CD4-positive, alpha-beta T cell treated with Interleukin-1 beta for 1 hour (primary cell): ENCODE measurements around the gene MPPE1.
"Not testable (repeated sequence)": the region's sequence is repeated elsewhere in the genome, so short reads cannot be mapped to it uniquely, and the experiment has no call there.

Source experiments
- DNase-seq, 2 donors: peaks; one replicate each; pipeline ENCODE4 v3.0.0-alpha.2; 2020 to 2022

Gene MPPE1

DNA sequence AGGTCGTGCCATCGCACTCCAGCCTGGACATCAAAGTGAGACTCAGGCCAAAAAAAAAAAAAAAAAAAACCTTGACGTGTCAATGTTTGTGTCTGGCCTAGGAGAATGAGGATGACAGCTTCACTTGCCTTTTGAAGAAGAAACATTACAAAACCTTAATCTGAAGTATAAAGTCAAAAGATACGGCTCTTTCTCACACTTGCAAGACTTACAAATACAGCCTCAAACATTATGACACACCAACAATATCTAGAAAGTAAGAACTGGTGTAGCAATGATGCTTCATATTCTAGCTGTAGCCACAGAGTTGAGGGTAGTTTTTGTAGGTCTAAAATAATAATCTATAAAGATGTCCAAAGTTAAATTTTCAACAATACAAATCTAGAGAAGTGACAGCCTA lies 25.5 kb downstream of the MPPE1 start:
- no peak for DNase-seq

- DNase-seq: no peak
These were observed 27.4 kb downstream of the MPPE1 start for GRCh38 chr18:11880586-11881304.

DNA sequence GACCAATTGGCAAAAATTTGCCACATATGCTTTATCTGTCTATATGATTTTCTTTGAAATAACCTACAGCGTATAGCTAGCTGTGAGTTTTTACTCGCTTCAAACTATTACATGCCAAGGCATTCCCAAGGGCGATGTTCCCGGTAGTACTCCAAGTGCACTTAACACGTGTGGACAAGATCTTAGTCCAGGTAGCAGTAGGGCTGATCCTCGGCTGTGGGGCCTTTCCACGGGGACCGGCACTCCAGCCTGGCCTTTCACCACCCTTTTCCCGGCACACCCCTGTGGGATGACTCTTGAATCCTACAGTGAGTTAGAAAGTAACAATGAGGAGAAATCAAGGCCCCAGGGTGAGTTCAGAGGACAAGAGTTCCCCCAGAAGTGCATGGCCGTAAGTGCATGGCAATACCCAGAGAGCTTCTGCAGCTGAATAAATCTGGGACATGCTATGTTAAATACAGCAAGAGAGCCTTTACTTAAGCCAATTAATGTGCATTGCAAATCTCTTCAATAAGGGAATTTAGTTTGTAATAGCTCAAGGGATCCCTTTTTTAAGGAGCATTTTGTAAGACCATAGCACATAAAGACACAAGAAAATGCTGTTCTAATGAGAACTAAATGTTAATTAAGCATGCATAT lies 30.5 kb downstream of the MPPE1 start:
- no peak for DNase-seq

DNA sequence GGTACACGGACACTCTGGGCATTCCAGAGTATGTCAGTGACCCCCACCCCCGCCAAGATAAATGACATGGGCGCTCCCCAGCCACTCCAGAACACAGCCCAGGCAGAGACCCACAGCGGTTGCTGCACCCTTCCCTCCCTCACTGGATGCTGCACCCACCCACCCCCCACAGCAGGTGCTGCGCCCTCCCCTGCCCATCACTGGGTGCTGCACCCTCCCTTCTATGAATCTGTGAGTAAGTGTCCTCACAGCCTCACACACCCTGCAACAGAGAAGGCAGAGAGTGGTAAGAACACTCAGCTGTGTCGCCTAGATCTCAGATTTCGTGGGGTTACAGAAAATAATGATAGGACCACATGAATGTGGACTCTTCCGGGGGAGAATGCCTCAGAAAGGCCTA lies 33.4 kb downstream of the MPPE1 start:
- DNase-seq: no peak

DNA sequence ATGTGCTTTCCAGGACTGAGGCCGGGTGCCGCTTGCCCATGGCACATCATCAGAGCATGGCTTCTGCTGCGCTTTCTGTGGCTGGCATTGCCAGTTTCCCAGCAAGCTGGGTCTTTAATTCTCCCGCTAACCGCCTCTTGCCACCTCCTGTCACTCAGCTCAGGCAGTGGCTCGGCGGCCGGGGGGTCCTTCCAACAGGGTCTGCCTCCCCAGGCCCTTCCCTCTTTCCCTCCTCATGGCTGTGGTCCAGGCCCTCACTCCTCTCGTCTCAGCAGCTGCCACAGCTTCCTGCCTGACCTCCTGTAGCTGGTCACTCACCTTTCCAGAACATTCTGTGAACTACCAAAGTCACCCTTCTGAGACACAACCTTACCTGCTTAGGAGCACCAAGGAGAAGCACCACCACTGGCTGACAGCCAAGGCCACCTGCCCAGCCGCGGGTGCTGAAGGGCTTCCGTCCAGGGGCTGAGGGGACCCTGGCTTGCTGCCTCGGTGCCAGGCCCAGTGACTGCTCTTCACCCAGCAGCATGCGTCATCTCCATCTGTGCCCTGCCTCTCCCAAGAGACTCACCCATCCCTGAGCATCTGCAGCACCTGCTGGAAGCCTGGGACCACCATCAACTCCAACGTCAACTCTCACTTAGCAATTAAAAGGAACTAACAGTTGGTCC lies 34.3 kb downstream of the MPPE1 start:
- DNase-seq: no peak

GRCh38 chr18:11872479-11873136 lies 35.5 kb downstream of the MPPE1 start:
- DNase-seq: peak in 1 of 2 donors; percentile 19

DNA sequence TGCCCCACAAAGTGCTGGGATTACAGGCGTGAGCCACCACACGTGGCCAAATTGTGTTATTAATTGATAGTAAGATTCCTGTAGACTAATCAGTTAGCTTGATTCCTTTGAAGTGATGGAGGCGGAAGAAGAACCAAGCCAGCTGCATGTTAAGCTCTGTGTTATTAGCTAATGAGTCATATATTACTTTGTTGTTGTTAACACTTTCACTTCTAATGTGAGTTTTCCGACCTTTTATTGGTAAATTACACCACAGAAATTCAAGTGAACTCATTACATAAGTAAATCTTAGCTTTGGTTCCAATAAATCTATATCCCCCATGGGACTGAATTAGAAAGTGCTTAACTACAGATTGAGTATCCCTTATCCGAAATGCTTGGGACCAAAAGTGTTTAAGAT lies 36.6 kb downstream of the MPPE1 start:
- DNase-seq: no peak

DNA sequence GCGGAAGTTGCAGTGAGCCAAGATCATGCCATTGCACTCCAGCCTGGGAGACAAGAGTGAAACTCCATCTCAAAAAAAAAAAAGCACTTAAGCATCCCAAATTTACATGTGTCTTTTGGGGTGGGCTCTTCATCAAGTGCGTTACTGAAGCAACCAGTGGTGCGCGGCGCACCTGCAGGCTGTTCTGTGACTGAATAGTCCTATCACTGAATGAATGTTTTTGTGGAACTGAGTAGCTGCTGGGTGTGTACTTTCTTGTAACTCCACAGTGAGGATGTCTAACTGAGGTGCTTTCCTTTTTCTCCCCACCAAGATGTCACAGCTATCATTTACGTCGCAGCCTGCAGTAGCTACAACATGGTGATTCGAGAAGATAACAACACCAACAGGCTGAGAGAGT lies 39.9 kb downstream of the MPPE1 start:
- DNase-seq: no peak

DNA sequence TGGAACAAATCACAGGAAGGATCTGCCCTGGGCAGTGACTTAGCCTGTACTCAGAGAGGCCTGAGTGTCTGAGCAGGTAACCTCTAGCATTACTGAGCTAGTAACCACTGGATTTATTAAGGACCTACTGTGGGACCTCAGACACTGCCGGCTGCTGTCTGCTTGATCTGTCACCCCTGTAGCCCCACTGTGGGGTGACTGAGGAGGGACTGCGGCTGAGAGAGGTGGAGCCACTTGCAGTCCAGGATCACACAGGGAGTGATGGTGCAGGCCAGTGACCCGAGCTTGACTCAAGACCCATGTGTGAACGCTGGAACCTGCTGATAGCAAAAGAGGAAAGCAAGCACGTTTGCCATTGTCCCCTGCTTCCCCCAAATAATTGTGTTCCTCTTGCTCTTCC lies 41.4 kb downstream of the MPPE1 start:
- DNase-seq: no peak

DNA sequence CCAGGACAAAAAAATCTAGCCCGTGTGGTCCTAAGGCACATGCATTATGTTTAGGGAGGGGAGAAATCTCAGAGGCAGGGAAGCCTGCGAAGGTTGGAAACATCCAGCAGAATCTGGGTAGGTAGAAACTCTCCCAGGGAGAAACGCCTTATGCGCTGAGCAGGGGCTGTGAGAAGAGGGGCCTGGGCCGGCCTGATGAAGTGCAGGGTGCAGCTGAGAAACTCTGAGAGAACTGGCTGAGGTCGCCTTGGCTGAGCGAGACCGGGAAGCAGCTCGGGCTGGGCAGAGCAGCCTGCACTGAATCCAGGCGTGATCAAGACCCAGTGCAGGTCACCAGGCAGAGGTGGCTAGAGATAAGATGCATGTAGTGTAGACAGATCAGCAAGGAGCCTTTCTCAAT lies 41.8 kb downstream of the MPPE1 start:
- DNase-seq: no peak

- DNase-seq: no peak
These were observed 43.0 kb downstream of the MPPE1 start for GRCh38 chr18:11865071-11865470.

DNA sequence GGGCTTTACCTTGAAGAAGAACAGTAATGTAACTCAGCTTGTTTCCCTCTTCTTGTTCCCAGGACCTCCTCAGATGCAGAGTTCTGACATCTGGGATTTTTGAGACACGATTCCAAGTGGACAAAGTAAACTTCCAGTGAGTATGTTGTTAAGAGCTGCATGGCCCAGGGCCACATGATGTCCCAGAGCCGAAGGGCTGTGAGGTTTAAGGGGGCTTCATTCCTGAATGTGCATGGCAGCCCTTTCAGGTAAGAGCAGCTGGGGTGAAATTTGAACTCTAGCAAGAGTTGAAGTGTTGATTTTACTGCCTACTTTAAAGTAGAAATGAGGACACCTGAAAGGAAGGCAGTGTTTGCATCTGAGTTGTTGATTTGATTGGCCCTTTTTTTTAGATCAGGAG lies 43.6 kb downstream of the MPPE1 start:
- DNase-seq: no peak

GRCh38 chr18:11862468-11863137 lies 45.5 kb downstream of the MPPE1 start:
- DNase-seq: no peak

- DNase-seq: no peak
These were observed 46.4 kb downstream of the MPPE1 start for GRCh38 chr18:11861583-11862288.

DNA sequence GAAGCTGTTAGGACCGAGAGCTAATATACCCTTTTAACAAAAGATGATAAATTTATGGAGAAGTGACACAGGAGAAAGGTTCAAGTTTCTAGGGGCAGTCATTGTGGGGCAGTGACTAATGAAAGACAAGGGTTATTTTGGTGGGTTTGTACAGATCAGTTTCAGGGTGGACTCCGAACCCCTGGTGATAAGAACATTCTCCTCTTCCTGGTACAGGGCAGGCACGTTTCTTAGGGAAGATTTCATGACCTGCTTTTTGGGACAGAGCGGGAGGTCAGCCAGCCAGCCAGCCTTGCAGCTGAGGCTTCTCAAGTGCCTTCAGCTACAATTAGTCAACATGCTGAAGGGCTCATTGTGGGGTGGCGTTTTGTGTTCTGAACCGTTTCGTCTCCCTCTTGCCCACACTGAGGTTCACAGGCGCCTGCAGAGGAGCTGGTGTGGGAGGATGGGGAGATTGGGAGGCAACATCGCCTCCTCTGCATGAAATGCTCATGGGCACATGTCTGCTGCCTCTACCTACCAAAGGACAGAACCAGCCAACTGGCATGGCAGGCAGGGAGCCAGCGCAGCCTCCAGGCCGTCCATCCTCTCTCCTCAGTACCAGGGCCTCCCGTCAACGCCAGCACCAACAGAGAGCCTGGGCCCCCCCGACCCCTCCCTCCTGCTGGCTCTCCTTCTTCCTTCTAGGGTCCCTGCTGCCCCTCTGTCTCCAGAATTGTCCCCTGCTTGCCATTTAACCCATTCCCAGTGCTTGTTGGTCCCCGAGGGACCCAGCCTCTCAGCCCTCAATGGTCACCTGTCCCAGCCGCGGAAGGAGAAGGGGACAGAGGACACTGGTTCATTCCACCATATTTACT lies 47.3 kb downstream of the MPPE1 start:
- no peak for DNase-seq

DNA sequence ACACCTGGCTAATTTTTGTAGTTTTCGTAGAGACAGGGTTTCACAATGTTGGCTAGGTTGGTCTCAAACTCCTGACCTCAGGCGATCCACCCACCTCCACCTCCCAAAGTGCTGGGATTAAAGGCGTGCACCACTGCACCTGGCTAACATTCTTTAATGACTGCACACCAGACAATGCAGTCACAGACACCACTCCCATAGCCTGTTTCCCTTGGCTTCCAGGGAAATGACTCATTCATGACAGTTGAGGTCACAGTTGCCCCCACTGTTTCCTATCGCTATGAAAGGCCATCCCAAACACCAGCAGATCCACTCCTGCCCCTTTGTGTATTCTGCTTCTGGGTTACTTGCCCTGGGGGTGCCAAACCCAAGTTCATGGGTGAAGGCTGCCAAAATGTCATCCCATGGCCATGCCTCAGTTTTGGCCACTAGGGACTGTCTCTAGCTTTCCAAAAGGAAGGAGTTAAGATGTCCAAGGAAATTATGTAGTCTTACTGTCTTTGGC lies 48.2 kb downstream of the MPPE1 start:
- no peak for DNase-seq

GRCh38 chr18:11859282-11859830 lies 48.8 kb downstream of the MPPE1 start:
- DNase-seq: no peak

- DNase-seq: peak in 1 of 2 donors; percentile 74
These were observed 50.8 kb downstream of the MPPE1 start for GRCh38 chr18:11857177-11857887.

- not testable (repeated sequence) for DNase-seq
These were observed 53.6 kb downstream of the MPPE1 start for GRCh38 chr18:11854554-11854953.

GRCh38 chr18:11851806-11852337 lies 56.2 kb downstream of the MPPE1 start:
- peak; percentile 57 to 64 for DNase-seq
